H1 (cell line): Measurements from ENCODE around the gene IDH2. TPM values are rescaled to one million over a fixed set of nuclear protein-coding genes. Genes with fewer than 3 reads are reported as not detected.

Experiments used
- CTCF ChIA-PET: fragments of 300-600 bp; sonication (Branson Sonifier 250); formaldehyde crosslinking; loops from one replicate; lab custom pipeline; 2021; ENCODE audit not compliant: partially characterized antibody; lab: Charles Lee
- POLR2A ChIA-PET: fragments of 300-600 bp; sonication (Branson Sonifier 250); formaldehyde crosslinking; loops from one replicate; lab custom pipeline; 2021; ENCODE audit warnings: inconsistent platforms; ENCODE audit not compliant: partially characterized antibody; lab: Charles Lee
- DNase-seq, 2 experiments: peaks; one replicate each; pipeline versions ENCODE4 v3.0.0 to v3.0.0-alpha.2; 2010 to 2022; ENCODE audit warnings: low spot score in 2 of 2, low read depth in 1 of 2, mixed read lengths in 1 of 2
- FAIRE-seq: peaks from 2 replicates; lab custom pipeline; 2011; peaks lifted over from hg19 to GRCh38; lab: Jason Lieb, UNC
- H2AFZ ChIP-seq: 2 replicates; pipeline ENCODE4 v1.8.1; 2012; ENCODE audit warnings: low read length, inconsistent platforms
- H2AK5ac ChIP-seq: 2 replicates; pipeline ENCODE4 v1.6.1; 2013; ENCODE audit warnings: low read depth, low read length
- H2BK120ac ChIP-seq: replicated peaks from 2 replicates; pipeline ENCODE3; 2013; ENCODE audit warnings: low read depth, low read length, inconsistent platforms
- H2BK12ac ChIP-seq: 2 replicates; pipeline ENCODE4 v1.6.1; 2013; ENCODE audit warnings: low read depth, low read length
- H2BK15ac ChIP-seq: 2 replicates; pipeline ENCODE4 v1.6.1; 2013; ENCODE audit warnings: low read length
- H2BK20ac ChIP-seq: 2 replicates; pipeline ENCODE4 v1.6.1; 2013; ENCODE audit warnings: low read length
- H2BK5ac ChIP-seq: 2 replicates; pipeline ENCODE4 v1.6.1; 2013; ENCODE audit warnings: low read depth, low read length
- H3K14ac ChIP-seq: 2 replicates; pipeline ENCODE4 v1.6.1; 2013; ENCODE audit warnings: inconsistent platforms; ENCODE audit not compliant: insufficient read length
- H3K18ac ChIP-seq: 2 replicates; pipeline ENCODE4 v1.6.1; 2013; ENCODE audit warnings: low read length; ENCODE audit errors: extremely low read depth
- H3K23ac ChIP-seq: 2 replicates; pipeline ENCODE4 v1.6.1; 2013; ENCODE audit warnings: inconsistent platforms; ENCODE audit not compliant: insufficient read length
- H3K23me2 ChIP-seq: 2 replicates; pipeline ENCODE4 v1.6.1; 2013; ENCODE audit warnings: low read depth, low read length
- H3K27ac ChIP-seq: 2 replicates; pipeline ENCODE4 v1.6.1; 2011; ENCODE audit warnings: low read depth, low read length, inconsistent platforms
- H3K27me3 ChIP-seq, 4 experiments: replicated peaks in 1 of 4; 1 replicate in 1 of 4; 2 replicates in 3 of 4; pipeline versions ENCODE4 v1.6.1 to v1.8.1; 2011 to 2013; ENCODE audit warnings: low read length in 3 of 4, mild to moderate bottlenecking in 3 of 4, inconsistent platforms in 2 of 4, mixed read lengths in 2 of 4, moderate library complexity in 1 of 4; ENCODE audit not compliant: control insufficient read depth in 3 of 4, insufficient read depth in 3 of 4; ENCODE audit errors: extremely low read depth in 1 of 4
- H3K36me3 ChIP-seq, 4 experiments: 2 replicates each; pipeline versions ENCODE4 v1.6.1 to v1.8.1; 2011 to 2013; ENCODE audit warnings: mild to moderate bottlenecking in 4 of 4, low read length in 3 of 4, moderate library complexity in 2 of 4, control low read depth in 1 of 4, inconsistent platforms in 1 of 4; ENCODE audit not compliant: insufficient read depth in 4 of 4, control insufficient read depth in 2 of 4
- H3K4ac ChIP-seq: replicated peaks from 2 replicates; pipeline ENCODE3; 2013; ENCODE audit warnings: low read length, low read depth, mixed read lengths, inconsistent platforms; ENCODE audit not compliant: insufficient read length
- H3K4me1 ChIP-seq, 4 experiments: replicated peaks in 1 of 4; 1 replicate in 1 of 4; 2 replicates in 3 of 4; pipeline versions ENCODE4 v1.6.1 to v1.8.1; 2011 to 2013; ENCODE audit warnings: low read length in 3 of 4, inconsistent platforms in 2 of 4, mixed read lengths in 1 of 4; ENCODE audit not compliant: insufficient read depth in 4 of 4, control insufficient read depth in 3 of 4
- H3K4me2 ChIP-seq, 2 experiments: 2 replicates each; pipeline versions ENCODE4 v1.6.1 to v1.8.1; 2011 to 2013; ENCODE audit warnings: low read depth in 2 of 2, low read length in 2 of 2, control low read depth in 1 of 2, inconsistent platforms in 1 of 2, mild to moderate bottlenecking in 1 of 2; ENCODE audit not compliant: insufficient read depth in 1 of 2
- H3K4me3 ChIP-seq, 4 experiments: fragments of 200-600, 300-600 bp in 1 of 4; sonication (generic), shearing (Covaris generic), sonication (Bioruptor Twin) in 1 of 4; 2 replicates each; pipeline versions ENCODE4 v1.5.1 to v1.8.1; 2011 to 2016; ENCODE audit warnings: low read length in 4 of 4, low read depth in 3 of 4, control low read depth in 2 of 4, inconsistent platforms in 2 of 4, mild to moderate bottlenecking in 2 of 4, mixed read lengths in 1 of 4, moderate library complexity in 1 of 4; ENCODE audit not compliant: insufficient read depth in 2 of 4; ENCODE audit errors: extremely low read depth in 1 of 4
- H3K56ac ChIP-seq: replicated peaks from 2 replicates; pipeline ENCODE3; 2013; ENCODE audit warnings: low read depth, mild to moderate bottlenecking, mixed read lengths, low read length, inconsistent platforms; ENCODE audit not compliant: insufficient read length
- H3K79me1 ChIP-seq: 2 replicates; pipeline ENCODE4 v1.6.1; 2013; ENCODE audit warnings: low read depth, low read length, control low read depth
- H3K79me2 ChIP-seq, 2 experiments: 2 replicates each; pipeline versions ENCODE4 v1.6.1 to v1.8.1; 2012 to 2013; ENCODE audit warnings: low read length in 2 of 2, mild to moderate bottlenecking in 2 of 2, inconsistent platforms in 1 of 2; ENCODE audit not compliant: insufficient read depth in 2 of 2, control insufficient read depth in 1 of 2
- H3K9ac ChIP-seq, 4 experiments: replicated peaks in 1 of 4; 1 replicate in 1 of 4; 2 replicates in 3 of 4; pipeline versions ENCODE4 v1.6.1 to v1.8.1; 2011 to 2013; ENCODE audit warnings: low read depth in 3 of 4, low read length in 3 of 4, control low read depth in 2 of 4, mild to moderate bottlenecking in 2 of 4, moderate library complexity in 2 of 4, inconsistent platforms in 1 of 4; ENCODE audit errors: extremely low read depth in 1 of 4
- H3K9me3 ChIP-seq, 2 experiments: 2 replicates each; pipeline versions ENCODE4 v1.6.1 to v1.8.1; 2012 to 2013; ENCODE audit warnings: mild to moderate bottlenecking in 2 of 2, moderate library complexity in 2 of 2, control low read depth in 1 of 2, inconsistent platforms in 1 of 2, low read depth in 1 of 2, low read length in 1 of 2, mixed read lengths in 1 of 2; ENCODE audit not compliant: insufficient read depth in 2 of 2
- H4K20me1 ChIP-seq, 2 experiments: replicated peaks in 1 of 2; 2 replicates each; pipeline versions ENCODE3 to v1.8.1; 2011 to 2013; ENCODE audit warnings: inconsistent platforms in 2 of 2, low read length in 2 of 2, mild to moderate bottlenecking in 1 of 2; ENCODE audit not compliant: insufficient read depth in 2 of 2, control insufficient read depth in 1 of 2
- H4K5ac ChIP-seq: 2 replicates; pipeline ENCODE4 v1.6.1; 2013; ENCODE audit warnings: low read length, low read depth, mixed read lengths, inconsistent platforms; ENCODE audit not compliant: insufficient read length
- H4K8ac ChIP-seq: 2 replicates; pipeline ENCODE4 v1.8.0; 2013; ENCODE audit warnings: mild to moderate bottlenecking, moderate library complexity, low read length, inconsistent platforms; ENCODE audit not compliant: insufficient read depth; ENCODE audit errors: extremely low read depth
- H4K91ac ChIP-seq: replicated peaks from 2 replicates; pipeline ENCODE3; 2013; ENCODE audit warnings: low read length, mixed read lengths, inconsistent platforms; ENCODE audit not compliant: insufficient read length
- BRCA1 ChIP-seq: IDR thresholded peaks from 2 replicates; pipeline ENCODE4 v1.6.1; 2012; ENCODE audit warnings: low read depth, low read length, improper control_type of control experiment
- CHD1 ChIP-seq: IDR thresholded peaks from 2 replicates; pipeline ENCODE4 v1.6.1; 2012; ENCODE audit warnings: low read depth, low read length, improper control_type of control experiment
- CREB1 ChIP-seq: IDR thresholded peaks from 2 replicates; pipeline ENCODE4 v1.6.1; 2012; ENCODE audit warnings: inconsistent platforms
- HDAC6 ChIP-seq: IDR thresholded peaks from one replicate; pipeline ENCODE4 v1.7.1; 2012; ENCODE audit warnings: low read depth, mild to moderate bottlenecking, inconsistent platforms, low read length, moderate library complexity
- PHF8 ChIP-seq: fragments of 200-600 bp; sonication (generic); conservative IDR thresholded peaks from 2 replicates; pipeline ENCODE4 v1.7.1; 2012; ENCODE audit warnings: low read depth, mild to moderate bottlenecking, inconsistent platforms, low read length, moderate library complexity
- RFX5 ChIP-seq: IDR thresholded peaks from 2 replicates; pipeline ENCODE4 v1.6.1; 2011; ENCODE audit warnings: low read depth, low read length, improper control_type of control experiment, borderline replicate concordance
- RNF2 ChIP-seq: fragments of 200-900, 300-1000 bp; sonication (generic); IDR thresholded peaks from 2 replicates; pipeline ENCODE4 v1.7.1; 2016; ENCODE audit warnings: borderline replicate concordance, low read depth, mild to moderate bottlenecking, antibody characterized with exemption, low read length; ENCODE audit not compliant: poor library complexity, severe bottlenecking; ENCODE audit errors: missing control alignments
- SIX5 ChIP-seq: IDR thresholded peaks from 2 replicates; pipeline ENCODE4 v1.6.1; 2011; ENCODE audit warnings: mild to moderate bottlenecking, low read depth, low read length
- SP2 ChIP-seq: IDR thresholded peaks from 2 replicates; pipeline ENCODE4 v1.6.1; 2012; ENCODE audit warnings: mild to moderate bottlenecking, low read length, inconsistent platforms
- SUZ12 ChIP-seq: fragments of 200-600 bp; sonication (generic); IDR thresholded peaks from 2 replicates; pipeline ENCODE4 v1.6.1; 2012; ENCODE audit warnings: mild to moderate bottlenecking, inconsistent platforms, low read length, moderate library complexity, mixed read lengths
- TBP ChIP-seq: IDR thresholded peaks from 2 replicates; pipeline ENCODE4 v1.6.1; 2011; ENCODE audit warnings: low read depth, low read length, improper control_type of control experiment
- WGBS, 2 experiments: shearing (Covaris generic) in 1 of 2; methylation state at CpG; one replicate each; pipeline versions ENCODE4 v1.1.6 to v1.1.7; 2013 to 2015; ENCODE audit warnings: low lambda C conversion rate in 2 of 2, mixed read lengths in 2 of 2, inconsistent platforms in 1 of 2, low coverage in 1 of 2, missing lambda C conversion rate in 1 of 2; ENCODE audit not compliant: insufficient replicate concordance in 2 of 2, insufficient coverage in 1 of 2, insufficient read length in 1 of 2; ENCODE audit errors: extremely low coverage in 1 of 2, missing lambda C conversion rate in 1 of 2; 5-methylcytosine and 5-hydroxymethylcytosine counted together
- polyA plus RNA-seq, 7 experiments: library from polyadenylated mRNA; depleted of rRNA in 3 of 7; stranded (reverse) in 5 of 7; unstranded in 2 of 7; fragments of >200 nt in 5 of 7; fragments of 200-250 nt in 2 of 7; gene quantifications; 1 replicate in 5 of 7; 2 replicates in 1 of 7; 4 replicates in 1 of 7; pipeline versions ENCODE4 v1.2.1 to v1.2.3, GENCODE V29; 2011 to 2013; ENCODE audit warnings: missing spikeins in 2 of 7, mixed read lengths in 2 of 7
- total RNA-seq: library from RNA; stranded (reverse); fragmentation: NEBNext Ultra II Directional; extraction: Animal tissue kit (Norgen Biotek cat#: 25700); gene quantifications from 2 replicates; pipeline ENCODE4 v1.2.1, GENCODE V29; 2021
- TF ChIP-seq, protein P1 (sequence below): IDR thresholded peaks from 2 replicates; pipeline ENCODE4 v1.6.1; 2011; ENCODE audit warnings: low read length, improper control_type of control experiment

Gene IDH2
- total and polyA plus RNA-seq, 2 of the 8 experiments (the other 6 are each of a cell fraction or from before 2014, with no cell fraction given), result 64.2 to 84.6 TPM

DNA sequence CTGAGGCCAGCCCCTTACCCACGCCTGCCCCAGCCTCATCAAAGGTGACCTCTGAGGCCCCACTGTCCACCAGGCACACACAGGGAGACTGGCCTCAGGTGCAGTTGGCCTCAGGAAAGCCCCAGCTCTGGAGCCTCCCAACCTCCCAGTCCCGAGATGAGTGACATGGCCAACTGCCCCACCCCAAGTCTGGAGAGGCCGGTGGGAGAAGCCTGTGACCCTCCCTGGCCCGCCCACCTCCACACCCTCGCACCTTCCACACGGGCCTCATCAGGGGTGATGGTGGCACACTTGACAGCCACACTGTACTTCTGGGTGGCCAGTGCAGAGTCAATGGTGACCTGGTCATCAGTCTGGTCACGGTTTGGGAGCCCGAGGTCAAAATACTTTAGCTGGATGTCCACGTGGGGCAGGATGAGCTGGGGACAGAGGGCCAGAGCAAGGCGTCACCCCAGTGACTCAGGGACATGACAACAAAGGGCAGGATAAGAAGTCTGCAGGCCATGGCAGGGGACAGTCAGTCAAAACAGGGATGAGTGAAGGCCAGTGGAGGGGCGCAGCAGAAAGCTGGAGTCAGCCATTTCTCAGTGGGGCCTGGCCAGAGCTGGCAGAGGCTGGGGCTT, 11.9 kb downstream of the IDH2 start:
- no peak overlapping the region for H3K9ac ChIP-seq
- FAIRE-seq, result no peak
- WGBS, 2 experiments, result 81% methylated on average over 9 of the region's 11 CpGs; no CpG with 5 or more reads in 1 of the 2 experiments
- TF ChIP-seq RFX5 (no peak), BRCA1 (no peak), SIX5 (no peak), CHD1 (no peak), SUZ12 (no peak), CREB1 (no peak), TBP (no peak), HDAC6 (no peak), SP2 (no peak), PHF8 (no peak), RNF2 (no peak)
- TF ChIP-seq, protein P1, sequence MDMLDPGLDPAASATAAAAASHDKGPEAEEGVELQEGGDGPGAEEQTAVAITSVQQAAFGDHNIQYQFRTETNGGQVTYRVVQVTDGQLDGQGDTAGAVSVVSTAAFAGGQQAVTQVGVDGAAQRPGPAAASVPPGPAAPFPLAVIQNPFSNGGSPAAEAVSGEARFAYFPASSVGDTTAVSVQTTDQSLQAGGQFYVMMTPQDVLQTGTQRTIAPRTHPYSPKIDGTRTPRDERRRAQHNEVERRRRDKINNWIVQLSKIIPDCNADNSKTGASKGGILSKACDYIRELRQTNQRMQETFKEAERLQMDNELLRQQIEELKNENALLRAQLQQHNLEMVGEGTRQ, result no peak

More for the DNA sequence above, 11.9 kb downstream of the IDH2 start:
- Histone ChIP-seq H4K8ac (no peak overlapping the region), H2BK120ac (no peak overlapping the region), H3K4me1 (no peaks in the 10 kb centered on the region; a peak in 2 of 7 replicates), H3K23ac (no peak overlapping the region), H3K4me2 (no peak overlapping the region), H4K5ac (no peak overlapping the region), H3K79me1 (no peaks in the 10 kb centered on the region; the same call in 1 of the 2 replicates), H3K56ac (no peak overlapping the region), H2BK12ac (no peak overlapping the region), H3K4ac (no peak overlapping the region), H3K4me3 (no peak overlapping the region), H2BK20ac (no peak overlapping the region), H2AK5ac (no peak overlapping the region), H2BK15ac (no peak overlapping the region), H2BK5ac (no peak overlapping the region), H3K27ac (no peak overlapping the region), H2AFZ (no peak overlapping the region), H3K18ac (no peak overlapping the region), H3K36me3 (peaks cover 0 to 7% (median 4%) of the 10 kb centered on the region in 4 experiments; a peak in 5 of 8 replicates), H3K79me2 (no peaks in the 10 kb centered on the region; a peak in 1 of 4 replicates), H3K9me3 (0 out of 4 replicates have a peak, but pooled peaks cover 0 to 3% of the 10 kb centered on the region in 2 experiments), H3K23me2 (no peaks in the 10 kb centered on the region), H3K14ac (no peak overlapping the region), H4K20me1 (peaks cover 4 to 16% of the 10 kb centered on the region in 2 experiments), H3K27me3 (no peaks in the 10 kb centered on the region), H4K91ac (no peak overlapping the region)
- POLR2A ChIA-PET, result no interaction called here
- no peak for DNase-seq
- CTCF ChIA-PET, result interaction anchor here (0.7 to 10.4 kb wide), 5 partner anchors 14 to 330 kb away, joined by 3 to 99 read pairs (median 4); no protein-coding TSS in a partner anchor
